Activated T-helper 2 cell treated with anti-CD3 and anti-CD28 coated beads, Interferon-gamma antibody, Interleukin-2, Interleukin-4, amounts not matched to agents 10 μg/mL and 5 μg/mL and 100 μg/mL, durations not matched to agents 14 hours and 24 hours and 36 hours (primary cell): Measurements from ENCODE around the gene STON2. TPM values are rescaled to one million over a fixed set of nuclear protein-coding genes. Genes with fewer than 3 reads are reported as not detected.

ENCODE experiments used
- DNase-seq: peaks from one replicate; pipeline ENCODE4 v3.0.0; 2021; ENCODE audit warnings: low spot score
- H3K27ac Mint-ChIP-seq: one replicate; pipeline ENCODE4 v1.8.0; 2021; ENCODE audit warnings: mixed read lengths
- H3K27me3 Mint-ChIP-seq: one replicate; pipeline ENCODE4 v1.8.0; 2021; ENCODE audit warnings: low read depth, mixed read lengths
- H3K36me3 Mint-ChIP-seq: one replicate; pipeline ENCODE4 v1.8.0; 2021; ENCODE audit warnings: low read depth, mixed read lengths
- H3K4me1 Mint-ChIP-seq: one replicate; pipeline ENCODE4 v1.8.0; 2021; ENCODE audit warnings: low read depth, mixed read lengths
- H3K4me3 Mint-ChIP-seq: one replicate; pipeline ENCODE4 v1.8.0; 2021; ENCODE audit warnings: low read depth, mild to moderate bottlenecking, moderate library complexity, mixed read lengths
- H3K9me3 Mint-ChIP-seq: one replicate; pipeline ENCODE4 v1.8.0; 2021; ENCODE audit warnings: mixed read lengths
- intact Hi-C: fragments of 100-400 bp; cut with micrococcal nuclease; formaldehyde crosslinking; loops from one replicate; pipeline ENCODE4 v1.15.1; 2023
- total RNA-seq: library from RNA; stranded (reverse); gene quantifications from 2 replicates; pipeline ENCODE4 v1.2.3, GENCODE V29; 2022

The STON2 gene
- total RNA-seq, 1 donor from 2014 or later: not detected

DNA sequence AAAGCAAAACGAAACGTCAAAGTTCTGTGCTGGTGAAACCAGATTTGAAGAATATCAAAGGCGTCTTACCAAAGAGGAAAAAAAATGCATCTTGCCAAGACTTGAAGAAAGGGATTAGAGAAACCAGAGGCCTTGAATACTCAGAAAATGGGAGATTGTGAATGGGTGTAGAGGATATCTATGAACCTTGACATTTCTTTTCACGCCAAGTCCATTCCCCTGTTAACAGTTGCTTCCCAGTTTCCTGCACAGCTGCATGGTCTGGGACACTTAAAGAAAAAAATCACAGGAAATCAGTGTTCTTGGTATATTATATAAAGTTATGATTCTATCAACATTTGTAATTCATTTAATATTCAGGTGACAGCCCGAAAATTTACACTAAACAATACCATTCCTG is 178.0 kb downstream of the STON2 start:
- Mint-ChIP-seq H3K4me1 (peaks cover 23% of the 10 kb centered on the region), H3K36me3 (peaks cover 9% of the 10 kb centered on the region), H3K9me3 (no peaks in the 10 kb centered on the region), H3K27ac (peak overlapping the region; percentile 95), H3K27me3 (peaks cover 2% of the 10 kb centered on the region), H3K4me3 (peak overlapping the region; percentile 80)
- intact Hi-C loops: no loop called here
- no peak for DNase-seq

DNA sequence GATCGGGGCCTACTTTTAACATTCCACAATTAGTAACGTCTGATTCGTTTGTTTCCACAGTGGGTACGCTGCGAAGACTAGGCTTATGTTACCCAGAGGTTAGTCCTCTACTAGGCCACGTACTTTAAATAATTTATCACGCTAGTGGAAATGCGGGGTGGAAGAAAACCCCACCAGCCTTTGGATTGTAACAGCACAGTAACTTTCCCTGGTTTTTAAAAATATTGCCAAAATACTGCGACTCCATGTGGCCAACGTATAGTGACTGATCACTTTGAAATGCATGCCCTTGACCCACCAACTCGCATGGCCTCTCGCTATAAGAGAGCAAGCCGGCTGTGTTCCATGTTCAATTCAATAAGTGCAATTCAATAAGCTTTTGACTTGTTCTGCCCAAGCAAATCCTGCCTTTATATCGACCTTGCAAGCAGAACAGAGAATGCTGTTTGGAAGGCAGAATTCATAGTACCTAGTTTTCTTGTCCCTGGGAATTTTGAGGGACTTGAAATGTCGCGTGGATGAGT is 178.5 kb downstream of the STON2 start:
- intact Hi-C loops: loop anchor here (1.0 kb wide), 1 partner anchor 312 kb away; the partner anchor contains the start of gene SEL1L
- Mint-ChIP-seq H3K9me3 (no peaks in the 10 kb centered on the region), H3K27ac (peak overlapping the region; percentile 95), H3K4me1 (peaks cover 27% of the 10 kb centered on the region), H3K36me3 (peaks cover 12% of the 10 kb centered on the region), H3K27me3 (peaks cover 2% of the 10 kb centered on the region), H3K4me3 (peak overlapping the region; percentile 80)
- no peak for DNase-seq

DNA sequence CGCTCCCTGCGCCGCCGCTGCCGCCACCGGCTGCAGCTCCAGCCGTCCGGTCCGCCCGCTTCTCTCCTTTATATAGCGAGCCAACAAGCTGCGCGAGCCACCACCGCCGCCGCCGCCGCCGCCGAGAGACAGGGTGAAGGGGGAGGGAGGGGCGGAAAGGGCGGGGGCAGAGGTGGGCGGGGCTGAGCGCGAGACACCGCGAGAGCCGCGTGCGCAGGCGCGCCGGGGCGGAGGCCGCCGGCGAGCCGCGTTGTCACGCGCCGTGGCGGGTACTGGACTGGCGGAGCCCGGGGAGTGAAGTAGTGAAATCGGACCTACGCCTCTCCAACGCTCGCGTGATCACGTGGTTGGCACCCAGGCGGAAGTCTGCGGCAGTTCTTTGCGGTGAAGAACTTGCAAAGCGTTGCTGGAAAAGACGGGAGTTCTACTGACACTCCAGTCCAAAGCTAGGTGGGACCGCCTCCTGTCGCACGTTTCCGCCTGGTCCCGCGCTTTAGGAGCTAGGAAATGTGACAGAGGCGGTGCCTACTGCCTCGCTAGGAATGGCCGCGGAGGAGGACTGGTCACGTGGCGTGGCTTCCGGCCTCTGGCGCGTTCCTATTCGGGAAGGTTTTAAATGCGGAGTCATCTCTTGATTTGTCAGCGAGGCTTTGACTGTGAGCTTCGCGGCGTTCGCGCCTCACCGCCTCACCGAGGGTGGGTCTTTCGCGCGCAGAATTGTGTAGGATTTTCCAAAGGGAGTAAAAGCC is 179.1 kb downstream of the STON2 start, which contains the start of gene GTF2A1:
Gene GTF2A1 (minus strand): TSS at position 130 of the 749 bp plus-strand sequence. CDS start 441 bp downstream, outside the sequence.
- peak within 1 kb of the TSS; percentile 100 for H3K4me3 Mint-ChIP-seq
- DNase-seq: peak; percentile 95
- H3K27me3 Mint-ChIP-seq: peaks cover 2% of the 10 kb centered on the region
- H3K27ac Mint-ChIP-seq: peak within 1 kb of the TSS; percentile 100
- peaks cover 17% of the 10 kb centered on the region for H3K36me3 Mint-ChIP-seq
- H3K9me3 Mint-ChIP-seq: no peaks in the 10 kb centered on the region
- intact Hi-C loops: loop anchor here (1.0 kb wide), 1 partner anchor 312 kb away; the partner anchor contains the start of gene SEL1L
- peaks cover 30% of the 10 kb centered on the region for H3K4me1 Mint-ChIP-seq

DNA sequence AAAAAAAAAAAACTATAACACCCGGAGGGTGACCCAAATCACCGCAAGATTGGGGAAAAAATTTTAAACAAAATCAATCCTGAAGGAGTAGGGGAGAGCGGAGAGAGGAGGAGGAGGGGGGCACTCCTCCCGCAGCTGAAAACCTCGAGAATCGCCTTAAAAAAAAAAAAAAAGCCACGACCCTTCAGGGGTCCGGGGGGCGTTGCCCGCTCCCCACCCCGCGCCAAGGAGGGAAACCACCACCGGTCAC is 179.6 kb downstream of the STON2 start:
- Mint-ChIP-seq H3K4me3 (peak overlapping the region; percentile 95), H3K27me3 (peaks cover 2% of the 10 kb centered on the region), H3K27ac (peak overlapping the region; percentile 95), H3K36me3 (peaks cover 22% of the 10 kb centered on the region), H3K9me3 (no peaks in the 10 kb centered on the region), H3K4me1 (peaks cover 30% of the 10 kb centered on the region)
- intact Hi-C loops: no loop called here
- DNase-seq: no peak

DNA sequence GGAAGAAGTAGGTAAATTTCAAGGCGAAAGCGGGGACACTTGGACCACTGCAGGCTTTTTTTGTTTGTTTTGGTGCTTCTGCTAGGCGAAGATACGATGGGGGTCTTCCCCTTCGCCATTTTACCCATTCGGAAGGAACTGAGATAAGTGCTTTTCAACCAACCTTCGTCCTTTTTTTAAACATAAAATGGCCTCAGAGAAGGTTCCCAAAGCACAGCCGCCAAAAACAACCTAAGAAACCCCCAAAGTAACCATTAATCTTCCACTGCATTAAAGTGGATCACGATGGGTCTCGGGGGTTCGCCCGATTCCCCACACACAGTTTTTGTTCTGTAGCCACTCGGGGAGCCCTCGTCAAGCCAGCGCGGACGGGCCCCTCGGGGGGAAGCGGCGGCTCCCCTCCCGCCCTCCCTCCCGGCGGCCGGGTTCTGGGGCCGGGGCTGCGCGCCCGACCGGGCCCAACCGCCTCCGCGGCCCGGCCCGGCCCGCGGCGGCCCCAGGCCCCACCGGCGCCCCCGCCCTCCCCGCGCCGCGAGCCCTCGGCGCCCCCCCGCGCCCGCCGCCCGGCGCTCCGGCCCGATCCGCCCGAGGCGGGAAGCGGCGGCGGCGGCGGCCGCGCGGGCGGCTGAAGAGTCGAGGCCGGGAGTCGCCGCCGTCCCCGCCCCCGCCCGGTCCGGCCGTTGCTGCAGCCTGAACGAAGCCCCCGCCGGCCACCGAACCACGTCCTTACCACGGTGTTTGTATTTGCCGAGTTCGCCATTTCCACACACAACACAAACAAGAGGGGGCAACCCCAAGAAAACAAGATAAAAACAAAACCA is 180.2 kb downstream of the STON2 start:
- DNase-seq: peak; percentile 43
- peaks cover 34% of the 10 kb centered on the region for H3K4me1 Mint-ChIP-seq
- intact Hi-C loops: loop anchor here (1.0 to 2.0 kb wide), 5 partner anchors 31 to 279 kb away; partner anchors contain the start of gene CEP128
- peaks cover 27% of the 10 kb centered on the region for H3K36me3 Mint-ChIP-seq
- no peaks in the 10 kb centered on the region for H3K9me3 Mint-ChIP-seq
- H3K4me3 Mint-ChIP-seq: peak overlapping the region; percentile 100
- peak overlapping the region; percentile 100 for H3K27ac Mint-ChIP-seq
- H3K27me3 Mint-ChIP-seq: peaks cover 2% of the 10 kb centered on the region

DNA sequence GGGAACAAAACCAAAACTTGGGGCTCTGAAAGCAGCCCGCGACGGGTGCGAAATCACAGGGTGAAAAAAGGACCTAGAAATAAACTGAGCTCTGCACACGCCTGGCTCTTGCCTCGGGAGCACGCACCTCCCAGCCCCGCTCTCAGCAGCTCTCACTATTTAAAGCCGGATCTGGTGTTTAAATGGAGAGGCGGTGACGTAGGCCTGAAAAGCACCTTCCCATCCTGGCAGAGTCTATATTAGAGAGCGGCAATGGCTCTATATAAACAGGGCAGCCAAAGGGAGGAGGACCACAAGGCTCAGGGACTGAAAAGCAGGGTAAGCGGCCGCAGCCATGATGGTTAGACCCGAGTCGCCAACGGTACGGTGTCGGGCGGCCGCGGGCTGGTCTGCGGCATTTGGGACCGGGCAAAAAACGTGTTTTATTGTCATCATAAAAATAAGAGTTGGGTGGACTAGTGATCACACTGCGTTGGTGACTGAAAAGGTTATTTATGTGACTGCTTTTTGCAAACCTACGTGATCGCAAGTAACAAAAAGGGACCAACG is 180.8 kb downstream of the STON2 start:
- intact Hi-C loops: loop anchor here (1.0 to 2.0 kb wide), 5 partner anchors 30 to 278 kb away; partner anchors contain the start of gene CEP128
- Mint-ChIP-seq H3K4me3 (peak overlapping the region; percentile 100), H3K27ac (peak overlapping the region; percentile 100), H3K4me1 (peaks cover 36% of the 10 kb centered on the region), H3K9me3 (no peaks in the 10 kb centered on the region), H3K36me3 (peaks cover 32% of the 10 kb centered on the region), H3K27me3 (peaks cover 2% of the 10 kb centered on the region)
- peak; percentile 85 for DNase-seq

DNA sequence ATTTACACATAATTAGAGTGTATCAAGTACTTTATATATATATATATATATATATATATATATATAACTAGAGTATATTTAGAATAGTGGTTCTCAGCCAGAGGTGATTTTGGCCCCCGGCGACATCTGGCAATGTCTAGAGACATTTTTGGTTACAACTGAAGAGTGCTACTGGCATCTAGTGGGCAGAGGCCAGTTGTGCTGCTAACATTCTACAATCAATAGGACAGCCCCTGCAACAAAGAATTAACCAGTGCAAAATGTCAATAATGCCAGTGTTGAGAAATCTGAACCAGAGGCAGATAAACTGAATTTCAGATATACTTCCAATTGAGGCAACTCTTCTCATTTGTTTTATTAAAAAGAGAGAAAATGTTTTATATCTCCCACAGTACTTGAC is 188.3 kb downstream of the STON2 start:
- H3K27me3 Mint-ChIP-seq: no peaks in the 10 kb centered on the region
- intact Hi-C loops: loop anchor here (5.0 kb wide), 1 partner anchor 215 kb away; no protein-coding TSS in a partner anchor
- peaks cover 38% of the 10 kb centered on the region for H3K4me1 Mint-ChIP-seq
- H3K9me3 Mint-ChIP-seq: no peaks in the 10 kb centered on the region
- H3K4me3 Mint-ChIP-seq: no peak overlapping the region
- peaks cover 76% of the 10 kb centered on the region for H3K36me3 Mint-ChIP-seq
- peak overlapping the region; percentile 1 for H3K27ac Mint-ChIP-seq
- no peak for DNase-seq

Other genes with a start within 250 kb of the STON2 start
- gene GTF2A1, start 179.4 kb downstream of the STON2 start, total RNA-seq: 41.2 and 45.1 TPM in 2 replicates
- 51.7 and 52.6 TPM in 2 replicates for gene SEL1L, start 133.5 kb upstream of the STON2 start, total RNA-seq